ENCODE results near the gene S100PBP. TPM values are rescaled to one million over a fixed set of nuclear protein-coding genes. Genes with fewer than 3 reads are reported as not detected.

Gene S100PBP
- total and polyA plus RNA-seq, 9 of the 15 experiments (the other 6 are each of a cell fraction or from before 2014, with no cell fraction given), result 22.9 to 60.2 (median 32.9) TPM

GRCh38 chr1:32769524-32770220, 47.8 kb upstream of the S100PBP start (continued):
- TF ChIP-seq KAT2B (IDR thresholded peaks at IDR 0.05; ENCODE audit: low read depth, low read length), result no peak
- no peak for TF ChIP-seq RBM39 (optimal IDR thresholded peaks at IDR 0.05; ENCODE audit: low read depth, low read length)
- TF ChIP-seq ZC3H4 (CRISPR knock-in tag; IDR thresholded peaks at IDR 0.05; ENCODE audit: borderline replicate concordance), result no peak
- TF ChIP-seq SMARCE1 (IDR thresholded peaks at IDR 0.05), result no peak
- no peak for TF ChIP-seq ILK (tag; IDR thresholded peaks at IDR 0.05; ENCODE audit: borderline replicate concordance, low read depth)
- TF ChIP-seq POLR2G (IDR thresholded peaks at IDR 0.05; ENCODE audit: low read depth, low read length), result peak; percentile 8; the same call in 1 of the 2 replicates
- TF ChIP-seq SLC30A9 (CRISPR knock-in tag; IDR thresholded peaks at IDR 0.05), result no peak
- TF ChIP-seq SNIP1 (IDR thresholded peaks at IDR 0.05; ENCODE audit: low read depth), result no peak
- TF ChIP-seq MEF2A (IDR thresholded peaks at IDR 0.05; ENCODE audit: control insufficient read depth, low read depth, low read length), result peak; percentile 74
- no peak for TF ChIP-seq ZNF445 (CRISPR knock-in tag; IDR thresholded peaks at IDR 0.05; ENCODE audit: low read depth)
- TF ChIP-seq XRCC5 (IDR thresholded peaks at IDR 0.05; ENCODE audit: low read depth, low read length), result no peak
- no peak for TF ChIP-seq ZNF324 (CRISPR knock-in tag; IDR thresholded peaks at IDR 0.05)
- no peak for TF ChIP-seq TAF15 (IDR thresholded peaks at IDR 0.05; ENCODE audit: low read depth, low read length)
- TF ChIP-seq HIVEP1 (CRISPR knock-in tag; IDR thresholded peaks at IDR 0.05), result no peak
- TF ChIP-seq RERE (CRISPR knock-in tag; IDR thresholded peaks at IDR 0.05; ENCODE audit: borderline replicate concordance), result no peak
- no peak for TF ChIP-seq SIX5 (IDR thresholded peaks at IDR 0.05; ENCODE audit: borderline replicate concordance in 1 of 2, insufficient read depth in 1 of 2, low read depth in 1 of 2, low read length in 2 of 2)

All from K562 (cell line).